HepG2 (cell line): ENCODE measurements around the gene DELE1. TPM values are rescaled to one million over a fixed set of nuclear protein-coding genes. Genes with fewer than 3 reads are reported as not detected.

Experiments
- ATAC-seq: fragments of 200-7000 bp; cut with Tn5 transposase; 3 replicates; pipeline ENCODE4 v1.9.1; 2020; ENCODE audit warnings: mild to moderate bottlenecking, moderate library complexity
- BruUV-seq: library from RNA; stranded (reverse); fragments of 400-500 nt; replicated peaks from 2 replicates; lab custom pipeline; 2021; lab: Mats Ljungman, UMichigan
- CTCF ChIA-PET: fragments of 300-600 bp; formaldehyde crosslinking; extraction: SDS; loops from one replicate; lab custom pipeline; 2021; ENCODE audit warnings: low total read pairs, inconsistent platforms, low intra/inter-chr PET ratio; lab: Yijun Ruan, JAX
- POLR2A ChIA-PET: fragments of 350-600 bp; sonication (Branson Sonifier 250); formaldehyde crosslinking; loops from one replicate; lab custom pipeline; 2020; ENCODE audit warnings: antibody characterized with exemption, inconsistent platforms; lab: Yijun Ruan, JAX
- DNase-seq: peaks from one replicate; pipeline ENCODE4 v3.0.0-alpha.2; 2015; ENCODE audit warnings: low spot score
- FAIRE-seq: peaks from 3 replicates; lab custom pipeline; 2011; peaks lifted over from hg19 to GRCh38; lab: Jason Lieb, UNC
- H2AFZ ChIP-seq: one replicate; pipeline ENCODE4 v1.6.1; 2011; ENCODE audit warnings: low read length, inconsistent platforms
- H3K27ac ChIP-seq: fragments of 300-600 bp; 3 replicates; pipeline ENCODE4 v1.8.0; 2011; ENCODE audit warnings: mixed run types, mild to moderate bottlenecking, mixed read lengths, low read length, inconsistent platforms; ENCODE audit not compliant: insufficient read depth; ENCODE audit errors: extremely low read length
- H3K27me3 ChIP-seq, 2 experiments: fragments of 200-600 bp in 1 of 2; 2 replicates in 1 of 2; 3 replicates in 1 of 2; pipeline versions ENCODE4 v1.6.0 to v1.8.0; 2011; ENCODE audit warnings: low read length in 2 of 2, mild to moderate bottlenecking in 2 of 2, moderate library complexity in 2 of 2, inconsistent platforms in 1 of 2; ENCODE audit not compliant: insufficient read depth in 2 of 2, control insufficient read depth in 1 of 2
- H3K36me3 ChIP-seq, 2 experiments: fragments of 200-600 bp in 1 of 2; replicated peaks in 1 of 2; 2 replicates in 1 of 2; 3 replicates in 1 of 2; pipeline versions ENCODE4 v1.5.1 to v1.8.0; 2011; ENCODE audit warnings: low read length in 2 of 2, inconsistent platforms in 1 of 2; ENCODE audit not compliant: insufficient read depth in 2 of 2, control insufficient read depth in 1 of 2
- H3K4me1 ChIP-seq: 2 replicates; pipeline ENCODE4 v1.5.1; 2012; ENCODE audit warnings: low read length, inconsistent platforms; ENCODE audit not compliant: insufficient read depth
- H3K4me2 ChIP-seq: 2 replicates; pipeline ENCODE4 v1.6.0; 2011; ENCODE audit warnings: low read depth, low read length, inconsistent platforms
- H3K4me3 ChIP-seq, 3 experiments: fragments of 200-600 bp in 1 of 3; sonication (generic), shearing (Covaris generic) in 1 of 3; replicated peaks in 1 of 3; 2 replicates each; pipeline ENCODE4 v1.5.1; 2011 to 2016; ENCODE audit warnings: low read length in 3 of 3, inconsistent platforms in 2 of 3, low read depth in 2 of 3, mild to moderate bottlenecking in 2 of 3, control low read depth in 1 of 3, mixed read lengths in 1 of 3; ENCODE audit not compliant: insufficient read depth in 1 of 3
- H3K79me2 ChIP-seq: one replicate; pipeline ENCODE4 v1.6.1; 2011; ENCODE audit warnings: low read length, inconsistent platforms; ENCODE audit not compliant: insufficient read depth
- H3K9ac ChIP-seq: 2 replicates; pipeline ENCODE4 v1.6.0; 2011; ENCODE audit warnings: mild to moderate bottlenecking, low read depth, low read length, inconsistent platforms; ENCODE audit not compliant: insufficient read depth
- H3K9me3 ChIP-seq: 2 replicates; pipeline ENCODE4 v1.5.1; 2012; ENCODE audit warnings: mild to moderate bottlenecking, low read length
- H4K20me1 ChIP-seq: 2 replicates; pipeline ENCODE4 v1.6.0; 2011; ENCODE audit warnings: inconsistent platforms, mild to moderate bottlenecking, low read length, moderate library complexity; ENCODE audit not compliant: insufficient read depth
- CAMTA2 ChIP-seq: sonication (generic); formaldehyde crosslinking; IDR thresholded peaks from 2 replicates; pipeline ENCODE4 v1.4.0; 2020; ENCODE audit warnings: mild to moderate bottlenecking, missing genetic modification reagents, borderline replicate concordance
- CHD4 ChIP-seq: fragments of 200-600 bp; sonication (generic); IDR thresholded peaks from 2 replicates; pipeline ENCODE4 v1.7.0; 2017; ENCODE audit warnings: mild to moderate bottlenecking, low read length, borderline replicate concordance
- ELF4 ChIP-seq: sonication (generic); formaldehyde crosslinking; IDR thresholded peaks from 2 replicates; pipeline ENCODE4 v1.5.0; 2020; ENCODE audit warnings: missing genetic modification reagents, mild to moderate bottlenecking, moderate library complexity, borderline replicate concordance
- HNRNPK ChIP-seq: fragments of 200-400 bp; formaldehyde crosslinking; IDR thresholded peaks from 2 replicates; pipeline ENCODE4 v1.6.1; 2018; ENCODE audit warnings: low read length, low read depth, moderate library complexity, mild to moderate bottlenecking; ENCODE audit not compliant: poor library complexity, severe bottlenecking
- NFE2 ChIP-seq: sonication (generic); formaldehyde crosslinking; IDR thresholded peaks from 2 replicates; pipeline ENCODE4 v1.4.0; 2020; ENCODE audit warnings: missing genetic modification reagents
- PITX1 ChIP-seq: sonication (generic); formaldehyde crosslinking; IDR thresholded peaks from 2 replicates; pipeline ENCODE4 v1.5.1; 2020; ENCODE audit warnings: mild to moderate bottlenecking, missing genetic modification reagents
- POGZ ChIP-seq: sonication (generic); formaldehyde crosslinking; IDR thresholded peaks from 2 replicates; pipeline ENCODE4 v1.4.0; 2020; ENCODE audit warnings: mild to moderate bottlenecking, missing genetic modification reagents
- ZBTB43 ChIP-seq: sonication (generic); formaldehyde crosslinking; conservative IDR thresholded peaks from 2 replicates; pipeline ENCODE4 v1.4.0; 2020; ENCODE audit warnings: missing genetic modification reagents
- ZNF205 ChIP-seq: IDR thresholded peaks from 2 replicates; pipeline ENCODE4 v1.6.1; 2018; ENCODE audit warnings: missing biosample characterization, missing genetic modification reagents
- ZNF501 ChIP-seq: sonication (generic); formaldehyde crosslinking; IDR thresholded peaks from 2 replicates; pipeline ENCODE4 v1.5.1; 2020; ENCODE audit warnings: mild to moderate bottlenecking, moderate library complexity, missing genetic modification reagents
- ZNF710 ChIP-seq: sonication (generic); formaldehyde crosslinking; IDR thresholded peaks from 2 replicates; pipeline ENCODE4 v1.5.0; 2020; ENCODE audit warnings: mild to moderate bottlenecking, missing genetic modification reagents, borderline replicate concordance
- WGBS: methylation state at CpG from one replicate; pipeline ENCODE4 v1.1.6; 2017; ENCODE audit warnings: low lambda C conversion rate; 5-methylcytosine and 5-hydroxymethylcytosine counted together
- in situ Hi-C: cut with HindIII; loops from 2 replicates; pipeline ENCODE4 v1.10.0; 2017; ENCODE audit warnings: low pct_unique_long_range_greater_than_20kb; ENCODE audit not compliant: extremely low pct_ligation_motif_present
- intact Hi-C: fragments of 100-400 bp; cut with micrococcal nuclease; formaldehyde crosslinking; loops from one replicate; pipeline ENCODE4 v1.10.0; 2022; ENCODE audit not compliant: unreplicated experiment
- polyA plus RNA-seq, 8 experiments: library from polyadenylated mRNA; depleted of rRNA in 3 of 8; stranded (reverse) in 7 of 8; unstranded in 1 of 8; fragments of >200 nt; fragmentation: Illumina TruSeq in 4 of 8; extraction: Trizol in 4 of 8; gene quantifications; 2 replicates each; pipeline versions ENCODE4 v1.2.1 to v1.2.3, GENCODE V29; 2011 to 2016; ENCODE audit warnings: low read depth in 4 of 8, missing spikeins in 1 of 8, mixed read lengths in 1 of 8; ENCODE audit not compliant: insufficient read depth in 1 of 8
- total RNA-seq, 5 experiments: library from RNA; depleted of rRNA; stranded (reverse); fragments of >200 nt; fragmentation: Illumina TruSeq; extraction: Trizol; gene quantifications; 2 replicates each; pipeline ENCODE4 v1.2.3, GENCODE V29; 2016; ENCODE audit warnings: low read depth in 1 of 5
- TF ChIP-seq, protein P1 (sequence below): sonication (generic); formaldehyde crosslinking; IDR thresholded peaks from 2 replicates; pipeline ENCODE4 v1.9.0; 2021; ENCODE audit warnings: missing genetic modification reagents, mild to moderate bottlenecking, borderline replicate concordance

DELE1 gene
- total and polyA plus RNA-seq, 2 of the 13 experiments (the other 11 are each of a cell fraction or from before 2014, with no cell fraction given), result 57.5 to 90.3 TPM

GRCh38 chr5:141878711-141879425, 44.8 kb upstream of the DELE1 start:
- peak; percentile 82 for FAIRE-seq
- BruUV-seq, result no TSS peak
- Histone ChIP-seq H2AFZ (no peak overlapping the region), H3K4me2 (peak overlapping the region; percentile 81), H3K4me3 (peak overlapping the region; percentile 29 to 72 (median 32); a peak in 5 of 6 replicates), H3K9ac (no peak overlapping the region), H3K27me3 (peaks cover 17 to 60% of the 10 kb centered on the region in 2 experiments), H3K27ac (no peak overlapping the region), H3K79me2 (no peaks in the 10 kb centered on the region), H3K36me3 (no peaks in the 10 kb centered on the region), H4K20me1 (no peaks in the 10 kb centered on the region), H3K9me3 (no peaks in the 10 kb centered on the region), H3K4me1 (peaks cover 62% of the 10 kb centered on the region)
- peak; percentile 80 for ATAC-seq
- intact Hi-C loops, result loop anchor here (1.0 to 5.0 kb wide), 4 partner anchors 52 to 186 kb away; no protein-coding TSS in a partner anchor
- in situ Hi-C loops, result loop anchor here (5.0 kb wide), 1 partner anchor 177 kb away; no protein-coding TSS in a partner anchor
- peak; percentile 85 for DNase-seq
- under 1% methylated on average over 11 of the region's 40 CpGs for WGBS
- CTCF ChIA-PET, result interaction anchor here (1.0 to 2.1 kb wide), 3 partner anchors 82 to 186 kb away, joined by 5 to 19 read pairs (median 16); no protein-coding TSS in a partner anchor
- POLR2A ChIA-PET, result interaction anchor here (0.5 to 1.3 kb wide), 4 partner anchors 29 to 176 kb away, joined by 3 to 4 read pairs (median 3); partner anchors contain the start of gene DELE1
- TF ChIP-seq NFE2 (CRISPR knock-in tag) (no peak), POGZ (CRISPR knock-in tag) (no peak), HNRNPK (peak; percentile 58), CHD4 (no peak), CAMTA2 (CRISPR knock-in tag) (no peak), ZBTB43 (CRISPR knock-in tag) (peak; percentile 75; the same call in 1 of the 2 replicates), ZNF710 (CRISPR knock-in tag) (no peak), ZNF205 (CRISPR knock-in tag) (no peak), ELF4 (CRISPR knock-in tag) (no peak), PITX1 (no peak), ZNF501 (CRISPR knock-in tag) (peak; percentile 76; the same call in 1 of the 2 replicates)
- TF ChIP-seq, protein P1, sequence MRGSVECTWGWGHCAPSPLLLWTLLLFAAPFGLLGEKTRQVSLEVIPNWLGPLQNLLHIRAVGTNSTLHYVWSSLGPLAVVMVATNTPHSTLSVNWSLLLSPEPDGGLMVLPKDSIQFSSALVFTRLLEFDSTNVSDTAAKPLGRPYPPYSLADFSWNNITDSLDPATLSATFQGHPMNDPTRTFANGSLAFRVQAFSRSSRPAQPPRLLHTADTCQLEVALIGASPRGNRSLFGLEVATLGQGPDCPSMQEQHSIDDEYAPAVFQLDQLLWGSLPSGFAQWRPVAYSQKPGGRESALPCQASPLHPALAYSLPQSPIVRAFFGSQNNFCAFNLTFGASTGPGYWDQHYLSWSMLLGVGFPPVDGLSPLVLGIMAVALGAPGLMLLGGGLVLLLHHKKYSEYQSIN, result no peak
